Measurements from ENCODE around the gene ATP2B2. TPM values are rescaled to one million over a fixed set of nuclear protein-coding genes. Genes with fewer than 3 reads are reported as not detected.

The ATP2B2 gene
- total RNA-seq, 3 donors from 2014 or later = 0.09 to 0.70 (median 0.12) TPM

GRCh38 chr3:10475983-10476382, 29.4 kb downstream of the ATP2B2 start:
- intact Hi-C loops (cut with DNase I, micrococcal nuclease) = no loop called here
- TF ChIP-seq CTCF (IDR thresholded peaks at IDR 0.05) = no peak
- H3K4me1 ChIP-seq (ENCODE audit: low read depth) = no peaks in the 10 kb centered on the region
- no peak for DNase-seq
- H3K36me3 ChIP-seq (ENCODE audit: low read depth) = no peaks in the 10 kb centered on the region
- no peak overlapping the region for H3K4me3 ChIP-seq
- no peaks in the 10 kb centered on the region for H3K9me3 ChIP-seq
- no peak for ATAC-seq

GRCh38 chr3:10474847-10475246, 30.5 kb downstream of the ATP2B2 start:
- no peaks in the 10 kb centered on the region for H3K36me3 ChIP-seq (ENCODE audit: low read depth)
- no peak overlapping the region for H3K4me3 ChIP-seq
- no peaks in the 10 kb centered on the region for H3K9me3 ChIP-seq
- ATAC-seq = no peak
- DNase-seq = no peak
- H3K4me1 ChIP-seq (ENCODE audit: low read depth) = no peaks in the 10 kb centered on the region
- intact Hi-C loops (cut with DNase I, micrococcal nuclease) = no loop called here
- TF ChIP-seq CTCF (IDR thresholded peaks at IDR 0.05) = no peak

- no peak for TF ChIP-seq CTCF (IDR thresholded peaks at IDR 0.05)
Observed at GRCh38 chr3:10474275-10474646, 31.1 kb downstream of the ATP2B2 start.

GRCh38 chr3:10473581-10474274, 31.7 kb downstream of the ATP2B2 start:
- Histone ChIP-seq H3K36me3 (ENCODE audit: low read depth) (no peaks in the 10 kb centered on the region), H3K9me3 (no peaks in the 10 kb centered on the region), H3K4me3 (no peak overlapping the region), H3K4me1 (ENCODE audit: low read depth) (no peaks in the 10 kb centered on the region)
- ATAC-seq = no peak
- TF ChIP-seq CTCF (IDR thresholded peaks at IDR 0.05) = no peak
- intact Hi-C loops (cut with DNase I, micrococcal nuclease) = no loop called here
- DNase-seq = no peak

More at GRCh38 chr3:10474275-10474646, 31.1 kb downstream of the ATP2B2 start:
- Histone ChIP-seq H3K4me3 (no peak overlapping the region), H3K9me3 (no peaks in the 10 kb centered on the region), H3K4me1 (ENCODE audit: low read depth) (no peaks in the 10 kb centered on the region), H3K36me3 (ENCODE audit: low read depth) (no peaks in the 10 kb centered on the region)
- intact Hi-C loops (cut with DNase I, micrococcal nuclease) = no loop called here
- no peak for DNase-seq
- no peak for ATAC-seq

GRCh38 chr3:10472877-10473440, 32.4 kb downstream of the ATP2B2 start:
- DNase-seq (no peak), ATAC-seq (no peak)
- Histone ChIP-seq H3K36me3 (ENCODE audit: low read depth) (no peaks in the 10 kb centered on the region), H3K4me1 (ENCODE audit: low read depth) (no peaks in the 10 kb centered on the region), H3K4me3 (no peak overlapping the region), H3K9me3 (no peaks in the 10 kb centered on the region)
- no peak for TF ChIP-seq CTCF (IDR thresholded peaks at IDR 0.05)
- intact Hi-C loops (cut with DNase I, micrococcal nuclease) = no loop called here
